HCT116 (cell line): ENCODE measurements around the gene BLTP3B. TPM values are rescaled to one million over a fixed set of nuclear protein-coding genes. Genes with fewer than 3 reads are reported as not detected.

Experiments used
- ATAC-seq: fragments of 200-7000 bp; cut with Tn5 transposase; 2 replicates; pipeline ENCODE4 v1.9.1; 2020; ENCODE audit warnings: mild to moderate bottlenecking, moderate library complexity
- BruUV-seq: library from RNA; stranded (reverse); fragments of 400-500 nt; replicated peaks from 2 replicates; lab custom pipeline; 2021; lab: Mats Ljungman, UMichigan
- CTCF ChIA-PET: fragments of 300-600 bp; sonication (Branson Sonifier 250); formaldehyde crosslinking; loops from one replicate; lab custom pipeline; 2021; ENCODE audit warnings: antibody characterized with exemption; lab: Charles Lee
- POLR2A ChIA-PET: fragments of 300-600, 350-600 bp; sonication (Branson Sonifier 250); formaldehyde crosslinking; loops from one replicate; lab custom pipeline; 2021; ENCODE audit warnings: antibody characterized with exemption; lab: Charles Lee
- RAD21 ChIA-PET, 2 experiments: fragments of 300-600 bp; sonication (Branson Sonifier 250); formaldehyde crosslinking; loops; one replicate each; lab custom pipeline; 2023; ENCODE audit warnings: low total read pairs in 2 of 2; ENCODE audit not compliant: uncharacterized antibody in 2 of 2, unreplicated experiment in 2 of 2, low non-redundant PET in 1 of 2; lab: Charles Lee
- DNase-seq: peaks from one replicate; pipeline ENCODE4 v3.0.0-alpha.2; 2010; ENCODE audit warnings: low read depth, low spot score
- H2AFZ ChIP-seq: fragments of 200-600 bp; shearing (Covaris generic), sonication (generic); 2 replicates; pipeline ENCODE4 v1.6.1; 2017; ENCODE audit warnings: low read depth, mixed run types, mixed read lengths, antibody characterized with exemption, low read length; ENCODE audit not compliant: poor library complexity, severe bottlenecking
- H3K27ac ChIP-seq: 2 replicates; pipeline ENCODE4 v1.5.1; 2012; ENCODE audit warnings: low read depth, low read length
- H3K27me3 ChIP-seq: fragments of 200-600 bp; sonication (generic); 2 replicates; pipeline ENCODE4 v1.6.1; 2016; ENCODE audit warnings: mixed run types, low read length, mixed read lengths; ENCODE audit not compliant: insufficient read depth
- H3K36me3 ChIP-seq, 2 experiments: fragments of 200-500 bp in 1 of 2; fragments of 200-600 bp in 1 of 2; sonication (Bioruptor generic) in 1 of 2; sonication (generic) in 1 of 2; 2 replicates each; pipeline versions ENCODE4 v1.5.1 to v1.6.1; 2014 to 2016; ENCODE audit warnings: low read length in 2 of 2, inconsistent platforms in 1 of 2, mixed read lengths in 1 of 2, mixed run types in 1 of 2; ENCODE audit not compliant: insufficient read depth in 2 of 2, control insufficient read depth in 1 of 2
- H3K4me1 ChIP-seq, 2 experiments: fragments of 200-600 bp in 1 of 2; sonication (generic) in 1 of 2; 2 replicates each; pipeline versions ENCODE4 v1.5.1 to v1.6.1; 2012 to 2017; ENCODE audit warnings: low read length in 2 of 2, inconsistent platforms in 1 of 2, mild to moderate bottlenecking in 1 of 2, mixed read lengths in 1 of 2, mixed run types in 1 of 2, moderate library complexity in 1 of 2; ENCODE audit not compliant: insufficient read depth in 2 of 2, control insufficient read depth in 1 of 2
- H3K4me2 ChIP-seq: fragments of 200-600 bp; sonication (generic); 2 replicates; pipeline ENCODE4 v1.6.1; 2017; ENCODE audit warnings: mixed run types, low read length, mixed read lengths
- H3K4me3 ChIP-seq, 2 experiments: fragments of 200-600 bp in 1 of 2; sonication (generic) in 1 of 2; replicated peaks in 1 of 2; 2 replicates each; pipeline ENCODE4 v1.5.1; 2011 to 2016; ENCODE audit warnings: low read length in 2 of 2, control low read depth in 1 of 2, low read depth in 1 of 2, mild to moderate bottlenecking in 1 of 2, mixed read lengths in 1 of 2, mixed run types in 1 of 2
- H3K79me2 ChIP-seq: fragments of 200-600 bp; sonication (generic); 2 replicates; pipeline ENCODE4 v1.6.1; 2017; ENCODE audit warnings: mild to moderate bottlenecking, mixed run types, low read length, moderate library complexity, mixed read lengths; ENCODE audit not compliant: insufficient read depth
- H3K9ac ChIP-seq: fragments of 200-600 bp; sonication (generic); 2 replicates; pipeline ENCODE4 v1.6.1; 2016; ENCODE audit warnings: low read length, mixed read lengths
- H3K9me2 ChIP-seq: fragments of 200-600 bp; sonication (generic), shearing (Covaris generic); 2 replicates; pipeline ENCODE4 v1.6.1; 2017; ENCODE audit warnings: mixed run types, mild to moderate bottlenecking, moderate library complexity; ENCODE audit not compliant: insufficient read depth
- H3K9me3 ChIP-seq, 2 experiments: fragments of 200-500 bp in 1 of 2; fragments of 200-600 bp in 1 of 2; sonication (Bioruptor generic) in 1 of 2; sonication (generic) in 1 of 2; 2 replicates each; pipeline ENCODE4 v1.6.1; 2014 to 2017; ENCODE audit warnings: low read length in 2 of 2, mixed read lengths in 2 of 2, inconsistent platforms in 1 of 2, low read depth in 1 of 2, mild to moderate bottlenecking in 1 of 2, mixed run types in 1 of 2, moderate library complexity in 1 of 2; ENCODE audit not compliant: control insufficient read depth in 1 of 2, insufficient read depth in 1 of 2
- H4K20me1 ChIP-seq: fragments of 200-600 bp; sonication (generic), shearing (Covaris generic); 2 replicates; pipeline ENCODE4 v1.6.1; 2017; ENCODE audit warnings: mixed run types, mild to moderate bottlenecking, moderate library complexity; ENCODE audit not compliant: insufficient read depth
- CBX3 ChIP-seq: IDR thresholded peaks from 2 replicates; pipeline ENCODE4 v1.6.1; 2012; ENCODE audit warnings: low read depth
- CEBPB ChIP-seq: IDR thresholded peaks from 2 replicates; pipeline ENCODE4 v1.6.1; 2012; ENCODE audit warnings: low read depth
- EGR1 ChIP-seq: IDR thresholded peaks from 2 replicates; pipeline ENCODE4 v1.6.1; 2012; ENCODE audit warnings: low read depth
- ELF1 ChIP-seq: IDR thresholded peaks from 2 replicates; pipeline ENCODE4 v1.6.1; 2012; ENCODE audit warnings: low read depth, borderline replicate concordance
- EZH2 ChIP-seq: fragments of 200-600 bp; sonication (generic); IDR thresholded peaks from 2 replicates; pipeline ENCODE4 v1.6.1; 2017; ENCODE audit warnings: antibody characterized with exemption, mixed run types
- EZH2phosphoT487 ChIP-seq: fragments of 200-600 bp; IDR thresholded peaks from 2 replicates; pipeline ENCODE4 v1.6.1; 2018; ENCODE audit warnings: antibody characterized with exemption, borderline replicate concordance
- FOSL1 ChIP-seq: IDR thresholded peaks from 2 replicates; pipeline ENCODE4 v1.6.1; 2012; ENCODE audit warnings: low read depth
- JUND ChIP-seq: IDR thresholded peaks from 2 replicates; pipeline ENCODE4 v1.6.1; 2012
- REST ChIP-seq: IDR thresholded peaks from 2 replicates; pipeline ENCODE4 v1.6.1; 2012; ENCODE audit warnings: low read depth
- ZNF274 ChIP-seq: fragments of 200-500 bp; sonication (Bioruptor generic); IDR thresholded peaks from 2 replicates; pipeline ENCODE4 v1.6.1; 2014; ENCODE audit warnings: mild to moderate bottlenecking, low read depth, low read length, inconsistent platforms
- intact Hi-C: fragments of 100-400 bp; cut with micrococcal nuclease; formaldehyde crosslinking; loops from 2 replicates; pipeline ENCODE4 v1.10.0; 2022
- total RNA-seq: library from RNA; stranded (reverse); gene quantifications from one replicate; pipeline ENCODE4 v1.2.1, GENCODE V29; 2021; ENCODE audit not compliant: unreplicated experiment

BLTP3B gene
- total RNA-seq, 1 experiment from 2014 or later = 24.5 TPM

GRCh38 chr12:100168562-100168961 lies 25.9 kb upstream of the BLTP3B start:
- no peaks in the 10 kb centered on the region for H3K9me2 ChIP-seq
- H3K9ac ChIP-seq = no peak overlapping the region
- H4K20me1 ChIP-seq = no peaks in the 10 kb centered on the region
- H3K36me3 ChIP-seq = no peaks in the 10 kb centered on the region
- intact Hi-C loops = no loop called here
- no peaks in the 10 kb centered on the region for H3K79me2 ChIP-seq
- RAD21 ChIA-PET = no interaction called here
- no peak for TF ChIP-seq JUND
- TF ChIP-seq REST = no peak
- no peak for TF ChIP-seq EZH2
- TF ChIP-seq ZNF274 = no peak
- no peak for TF ChIP-seq EZH2phosphoT487
- no peak for TF ChIP-seq CEBPB
- no peak for TF ChIP-seq EGR1
- TF ChIP-seq ELF1 = no peak
- no peak for TF ChIP-seq CBX3
- no peak for TF ChIP-seq FOSL1
- H3K9me3 ChIP-seq = no peaks in the 10 kb centered on the region
- BruUV-seq = no TSS peak
- POLR2A ChIA-PET = no interaction called here
- no peak overlapping the region for H3K27ac ChIP-seq
- no peak overlapping the region for H3K4me2 ChIP-seq
- H3K4me1 ChIP-seq = peaks cover under 1 to 9% of the 10 kb centered on the region in 2 experiments
- H2AFZ ChIP-seq = no peak overlapping the region
- no peak for DNase-seq
- H3K4me3 ChIP-seq = no peak overlapping the region
- no peak for ATAC-seq
- H3K27me3 ChIP-seq = no peaks in the 10 kb centered on the region
- CTCF ChIA-PET = no interaction called here
